ENCODE data around the gene PHB1. TPM values are rescaled to one million over a fixed set of nuclear protein-coding genes. Genes with fewer than 3 reads are reported as not detected.

The PHB1 gene
- total RNA-seq, 5 donors from 2014 or later (not counting 1 experiment from before 2014, with no cell fraction given), result 49.4 to 84.6 (median 74.7) TPM

DNA sequence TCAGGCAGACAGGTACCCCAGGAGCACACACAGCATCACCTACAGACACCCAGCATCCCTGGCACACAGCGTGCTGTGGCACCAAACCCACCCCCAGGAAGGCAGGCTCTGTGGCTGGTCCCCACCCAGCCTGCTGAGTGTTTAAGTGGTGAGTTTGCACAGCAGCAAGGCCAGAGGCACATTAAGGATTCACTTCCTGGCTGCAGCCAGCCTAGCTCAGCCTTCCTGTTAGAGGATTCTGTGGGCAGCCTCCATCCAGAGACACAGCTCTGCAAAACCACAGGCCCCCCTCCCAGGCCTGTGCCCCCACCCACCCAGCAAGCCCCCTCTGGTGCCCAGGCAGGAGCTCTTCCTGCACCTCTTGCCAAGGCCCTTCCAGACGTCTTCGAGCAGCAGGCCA lies 36.1 kb upstream of the PHB1 start:
- H3K27ac ChIP-seq (ENCODE audit: low read length), result no peak overlapping the region
- Mint-ChIP-seq H3K27me3 (peaks cover 9 to 17% of the 10 kb centered on the region in 2 donors), H3K36me3 (no peaks in the 10 kb centered on the region), H3K4me3 (no peak overlapping the region), H3K9me3 (no peaks in the 10 kb centered on the region), H3K27ac (no peak overlapping the region), H3K4me1 (peaks cover 5 to 27% (median 10%) of the 10 kb centered on the region in 3 donors)
- H3K9me3 ChIP-seq, result no peaks in the 10 kb centered on the region
- H3K4me3 ChIP-seq (ENCODE audit: control insufficient read depth in 1 of 2, extremely low read depth in 1 of 2, low read length in 1 of 2), result no peak overlapping the region
- peaks cover 0 to 24% of the 10 kb centered on the region in 2 experiments for H3K4me1 ChIP-seq (ENCODE audit: control insufficient read depth in 1 of 2, extremely low read depth in 1 of 2, insufficient read depth in 2 of 2, low read length in 2 of 2)
- peak in 1 of 4 experiments; percentile 32 for ATAC-seq (replicated peaks in 1 of 4)
- peaks cover 0 to 30% of the 10 kb centered on the region in 2 experiments for H3K27me3 ChIP-seq (replicated peaks in 1 of 2; ENCODE audit: control insufficient read depth in 2 of 2, extremely low read depth in 1 of 2, insufficient read depth in 2 of 2, low read length in 1 of 2)
- DNase-seq, result no peak
- no peaks in the 10 kb centered on the region for H3K36me3 ChIP-seq (ENCODE audit: control insufficient read depth in 2 of 2, extremely low read depth in 1 of 2, insufficient read depth in 1 of 2, low read length in 1 of 2)
- CTCF ChIA-PET, result interaction anchor here in 1 of 2 donors (0.7 kb wide), 1 partner anchor 1204 kb away, joined by 8 read pairs; no protein-coding TSS in a partner anchor
- POLR2A ChIA-PET, result no interaction called here
- no CpG with 5 or more reads among the region's 3 CpGs for WGBS (ENCODE audit: insufficient coverage)

DNA sequence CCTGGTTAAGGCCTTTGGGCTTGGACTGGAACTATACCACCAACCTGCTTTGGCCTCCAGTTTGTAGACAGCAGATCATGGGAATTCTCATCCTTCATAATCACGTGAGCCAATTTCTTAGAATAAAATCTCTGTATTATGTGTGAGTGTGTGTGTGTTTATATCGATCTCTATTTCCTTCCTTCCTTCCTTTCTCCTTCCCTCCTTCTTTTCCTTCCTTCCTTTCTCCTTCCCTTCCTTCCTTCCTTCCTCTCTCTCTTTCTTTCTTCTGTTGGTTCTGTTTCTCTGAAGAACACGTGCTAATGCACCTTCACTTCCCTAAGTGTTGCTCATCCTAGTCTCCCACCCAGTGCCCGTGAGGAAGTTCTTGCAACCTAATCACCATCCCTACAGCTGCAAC lies 35.5 kb upstream of the PHB1 start:
- peaks cover 8 to 16% of the 10 kb centered on the region in 2 donors for H3K27me3 Mint-ChIP-seq
- H3K27me3 ChIP-seq (replicated peaks in 1 of 2; ENCODE audit: control insufficient read depth in 2 of 2, extremely low read depth in 1 of 2, insufficient read depth in 2 of 2, low read length in 1 of 2), result peaks cover 0 to 30% of the 10 kb centered on the region in 2 experiments
- no peak overlapping the region for H3K27ac ChIP-seq (ENCODE audit: low read length)
- ChIA-PET CTCF (no interaction called here), POLR2A (no interaction called here)
- DNase-seq (no peak), ATAC-seq (replicated peaks in 1 of 4) (no peak)
- no peaks in the 10 kb centered on the region for H3K9me3 Mint-ChIP-seq
- WGBS (ENCODE audit: insufficient coverage), result no CpG with 5 or more reads among the region's 4 CpGs
- H3K27ac Mint-ChIP-seq, result no peak overlapping the region
- no peak overlapping the region for H3K4me3 ChIP-seq (ENCODE audit: control insufficient read depth in 1 of 2, extremely low read depth in 1 of 2, low read length in 1 of 2)
- H3K4me1 ChIP-seq (ENCODE audit: control insufficient read depth in 1 of 2, extremely low read depth in 1 of 2, insufficient read depth in 2 of 2, low read length in 2 of 2), result peaks cover 0 to 24% of the 10 kb centered on the region in 2 experiments
- no peaks in the 10 kb centered on the region for H3K36me3 ChIP-seq (ENCODE audit: control insufficient read depth in 2 of 2, extremely low read depth in 1 of 2, insufficient read depth in 1 of 2, low read length in 1 of 2)
- H3K4me3 Mint-ChIP-seq, result no peak overlapping the region
- peaks cover 5 to 27% (median 10%) of the 10 kb centered on the region in 3 donors for H3K4me1 Mint-ChIP-seq
- no peaks in the 10 kb centered on the region for H3K36me3 Mint-ChIP-seq
- H3K9me3 ChIP-seq, result no peaks in the 10 kb centered on the region

DNA sequence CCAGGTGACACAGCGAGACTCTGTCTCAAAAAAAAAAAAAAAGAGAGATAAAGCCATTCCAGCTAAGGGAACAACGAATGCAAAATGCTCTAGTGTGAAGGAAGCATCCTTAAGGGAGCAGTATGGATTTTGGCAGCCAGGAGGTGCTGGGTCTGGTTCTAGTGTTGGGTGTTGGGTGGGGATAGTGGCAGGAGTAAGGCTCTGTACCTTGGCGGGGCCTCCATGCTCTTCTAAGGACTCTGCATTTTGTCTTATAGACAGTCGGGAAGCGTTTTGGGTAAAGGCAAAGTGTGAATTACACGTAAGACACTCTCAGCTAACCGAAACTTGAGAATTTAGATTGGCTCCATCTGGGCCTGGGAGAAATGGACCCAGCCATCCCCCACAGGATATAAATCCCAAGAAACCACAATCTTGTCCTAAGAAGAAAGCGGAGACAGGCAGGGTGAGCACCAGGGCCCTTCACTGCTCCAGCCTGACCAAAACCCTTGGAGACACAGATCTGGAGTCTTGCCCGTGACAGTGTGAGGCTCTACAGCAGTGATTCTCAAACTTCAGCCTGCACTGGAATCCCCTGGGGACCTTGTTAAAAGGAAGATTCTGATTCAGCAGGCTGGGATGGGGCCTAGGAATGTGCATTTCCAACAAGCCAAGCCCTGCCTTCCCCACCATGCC lies 33.1 kb upstream of the PHB1 start:
- Histone ChIP-seq H3K4me3 (ENCODE audit: control insufficient read depth in 1 of 2, extremely low read depth in 1 of 2, low read length in 1 of 2) (no peak overlapping the region), H3K27me3 (replicated peaks in 1 of 2; ENCODE audit: control insufficient read depth in 2 of 2, extremely low read depth in 1 of 2, insufficient read depth in 2 of 2, low read length in 1 of 2) (peaks cover 0 to 28% of the 10 kb centered on the region in 2 experiments), H3K36me3 (ENCODE audit: control insufficient read depth in 2 of 2, extremely low read depth in 1 of 2, insufficient read depth in 1 of 2, low read length in 1 of 2) (no peaks in the 10 kb centered on the region), H3K4me1 (ENCODE audit: control insufficient read depth in 1 of 2, extremely low read depth in 1 of 2, insufficient read depth in 2 of 2, low read length in 2 of 2) (peaks cover 0 to 24% of the 10 kb centered on the region in 2 experiments), H3K27ac (ENCODE audit: low read length) (no peak overlapping the region), H3K9me3 (no peaks in the 10 kb centered on the region)
- Mint-ChIP-seq H3K36me3 (no peaks in the 10 kb centered on the region), H3K27me3 (peaks cover 6 to 15% of the 10 kb centered on the region in 2 donors), H3K4me1 (peaks cover 5 to 23% (median 10%) of the 10 kb centered on the region in 3 donors), H3K27ac (no peak overlapping the region), H3K4me3 (no peak overlapping the region), H3K9me3 (no peaks in the 10 kb centered on the region)
- CTCF ChIA-PET, result no interaction called here
- DNase-seq (no peak), ATAC-seq (replicated peaks in 1 of 4) (no peak)
- WGBS (ENCODE audit: insufficient coverage), result 89% methylated on average over 7 of the region's 9 CpGs
- POLR2A ChIA-PET, result no interaction called here

DNA sequence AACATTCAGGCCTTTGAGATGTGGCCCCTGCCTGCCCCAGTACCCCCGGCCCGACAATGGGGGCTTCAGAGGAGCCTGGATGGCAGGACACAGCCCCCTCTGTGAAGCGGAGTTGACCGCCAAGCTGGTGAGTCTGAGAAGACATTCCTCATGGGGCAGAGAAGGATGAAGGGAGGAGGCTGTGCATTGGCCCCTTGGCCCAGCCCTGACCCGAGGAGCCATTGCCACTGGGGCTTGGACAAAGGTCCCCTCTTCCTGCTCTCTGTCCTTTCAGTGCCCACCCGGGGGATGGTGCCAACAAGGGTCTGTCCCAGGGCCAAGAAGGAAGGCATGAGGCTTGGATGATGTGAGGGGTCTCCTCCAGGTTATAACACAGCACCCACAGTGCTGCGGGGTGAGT lies 30.9 kb upstream of the PHB1 start:
- 82% methylated on average over 4 of the region's 7 CpGs for WGBS (ENCODE audit: insufficient coverage)
- Mint-ChIP-seq H3K9me3 (no peaks in the 10 kb centered on the region), H3K36me3 (no peaks in the 10 kb centered on the region), H3K4me3 (no peak overlapping the region), H3K27me3 (peaks cover 25 to 26% of the 10 kb centered on the region in 2 donors), H3K27ac (no peak overlapping the region), H3K4me1 (peaks cover 4 to 6% (median 4%) of the 10 kb centered on the region in 3 donors)
- ChIA-PET POLR2A (no interaction called here), CTCF (no interaction called here)
- DNase-seq (no peak), ATAC-seq (replicated peaks in 1 of 4) (no peak)
- Histone ChIP-seq H3K4me1 (ENCODE audit: control insufficient read depth in 1 of 2, extremely low read depth in 1 of 2, insufficient read depth in 2 of 2, low read length in 2 of 2) (peaks cover 0 to 4% of the 10 kb centered on the region in 2 experiments), H3K27ac (ENCODE audit: low read length) (no peak overlapping the region), H3K9me3 (no peaks in the 10 kb centered on the region), H3K4me3 (ENCODE audit: control insufficient read depth in 1 of 2, extremely low read depth in 1 of 2, low read length in 1 of 2) (no peak overlapping the region), H3K27me3 (replicated peaks in 1 of 2; ENCODE audit: control insufficient read depth in 2 of 2, extremely low read depth in 1 of 2, insufficient read depth in 2 of 2, low read length in 1 of 2) (peaks cover 0 to 32% of the 10 kb centered on the region in 2 experiments), H3K36me3 (ENCODE audit: control insufficient read depth in 2 of 2, extremely low read depth in 1 of 2, insufficient read depth in 1 of 2, low read length in 1 of 2) (no peaks in the 10 kb centered on the region)

DNA sequence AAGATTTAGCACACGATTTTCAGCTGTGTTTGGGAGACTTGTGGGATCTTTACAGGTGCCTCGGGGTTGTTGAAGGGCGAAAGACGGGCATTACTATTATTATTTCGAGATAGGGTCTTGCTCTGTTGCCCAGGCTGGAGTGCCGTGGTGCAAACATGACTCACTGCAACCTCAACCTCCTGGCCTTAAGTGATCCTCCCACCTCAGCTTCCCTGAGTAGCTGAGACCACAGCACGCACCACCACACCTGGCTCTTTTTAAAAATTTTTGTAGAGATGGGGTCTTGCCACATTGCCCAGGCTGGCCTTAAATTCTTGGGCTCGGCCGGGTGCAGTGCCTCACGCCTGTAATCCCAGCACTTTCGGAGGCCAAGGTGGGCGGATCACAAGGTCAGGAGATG lies 29.7 kb upstream of the PHB1 start:
- Mint-ChIP-seq H3K4me1 (peaks cover 0 to under 1% (median 0%) of the 10 kb centered on the region in 3 donors), H3K4me3 (no peak overlapping the region), H3K9me3 (no peaks in the 10 kb centered on the region), H3K36me3 (no peaks in the 10 kb centered on the region), H3K27me3 (peaks cover 36 to 37% of the 10 kb centered on the region in 2 donors), H3K27ac (no peak overlapping the region)
- H3K9me3 ChIP-seq, result no peaks in the 10 kb centered on the region
- no peak overlapping the region for H3K27ac ChIP-seq (ENCODE audit: low read length)
- WGBS (ENCODE audit: insufficient coverage), result 75% methylated on average over 8 of the region's 12 CpGs
- ChIA-PET POLR2A (no interaction called here), CTCF (interaction anchor here (0.6 to 1.0 kb wide), 3 partner anchors 33 to 120 kb away, joined by 3 to 4 read pairs (median 4); no protein-coding TSS in a partner anchor)
- no peak overlapping the region for H3K4me3 ChIP-seq (ENCODE audit: control insufficient read depth in 1 of 2, extremely low read depth in 1 of 2, low read length in 1 of 2)
- peaks cover 0 to 43% of the 10 kb centered on the region in 2 experiments for H3K27me3 ChIP-seq (replicated peaks in 1 of 2; ENCODE audit: control insufficient read depth in 2 of 2, extremely low read depth in 1 of 2, insufficient read depth in 2 of 2, low read length in 1 of 2)
- no peak for DNase-seq
- no peaks in the 10 kb centered on the region for H3K4me1 ChIP-seq (ENCODE audit: control insufficient read depth in 1 of 2, extremely low read depth in 1 of 2, insufficient read depth in 2 of 2, low read length in 2 of 2)
- ATAC-seq (replicated peaks in 1 of 4), result no peak
- H3K36me3 ChIP-seq (ENCODE audit: control insufficient read depth in 2 of 2, extremely low read depth in 1 of 2, insufficient read depth in 1 of 2, low read length in 1 of 2), result no peaks in the 10 kb centered on the region

DNA sequence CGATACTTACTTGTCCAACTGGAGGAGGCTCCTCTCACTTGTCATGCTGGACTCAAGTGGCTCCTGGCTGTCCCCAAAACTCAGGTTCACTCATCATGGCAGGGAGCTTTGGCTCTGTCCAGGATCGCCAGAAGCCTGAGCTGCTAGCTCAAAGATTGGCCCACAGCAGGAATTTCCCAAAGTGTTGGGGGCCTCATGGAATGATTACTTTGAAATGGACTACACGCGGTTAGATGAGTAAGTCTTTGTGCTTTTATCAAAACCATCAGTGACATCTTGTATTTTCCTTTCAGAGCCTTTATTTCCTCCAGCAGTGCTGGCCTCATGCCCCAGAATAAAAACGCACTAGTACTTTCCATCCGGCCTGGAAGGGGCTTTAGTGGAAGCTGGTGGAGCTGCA lies 29.2 kb upstream of the PHB1 start:
- Mint-ChIP-seq H3K9me3 (no peaks in the 10 kb centered on the region), H3K4me1 (peaks cover 0 to 5% (median 0%) of the 10 kb centered on the region in 3 donors), H3K36me3 (no peaks in the 10 kb centered on the region), H3K27ac (no peak overlapping the region), H3K27me3 (peaks cover 41% of the 10 kb centered on the region in 2 donors), H3K4me3 (no peak overlapping the region)
- Histone ChIP-seq H3K36me3 (ENCODE audit: control insufficient read depth in 2 of 2, extremely low read depth in 1 of 2, insufficient read depth in 1 of 2, low read length in 1 of 2) (no peaks in the 10 kb centered on the region), H3K4me1 (ENCODE audit: control insufficient read depth in 1 of 2, extremely low read depth in 1 of 2, insufficient read depth in 2 of 2, low read length in 2 of 2) (peaks cover 0 to 2% of the 10 kb centered on the region in 2 experiments), H3K27ac (ENCODE audit: low read length) (no peak overlapping the region), H3K9me3 (no peaks in the 10 kb centered on the region), H3K4me3 (ENCODE audit: control insufficient read depth in 1 of 2, extremely low read depth in 1 of 2, low read length in 1 of 2) (no peak overlapping the region), H3K27me3 (replicated peaks in 1 of 2; ENCODE audit: control insufficient read depth in 2 of 2, extremely low read depth in 1 of 2, insufficient read depth in 2 of 2, low read length in 1 of 2) (peaks cover 0 to 48% of the 10 kb centered on the region in 2 experiments)
- ChIA-PET POLR2A (no interaction called here), CTCF (interaction anchor here (0.6 to 1.0 kb wide), 2 partner anchors 33 to 119 kb away, joined by 4 read pairs; no protein-coding TSS in a partner anchor)
- WGBS (ENCODE audit: insufficient coverage), result 87% methylated on average over 2 of the region's 6 CpGs
- no peak for ATAC-seq (replicated peaks in 1 of 4)
- no peak for DNase-seq

Data from T-cell (primary cell).